Caco-2 (cell line): ENCODE data around the gene AUTS2. TPM values are rescaled to one million over a fixed set of nuclear protein-coding genes. Genes with fewer than 3 reads are reported as not detected.

Experiments used
- BruUV-seq: library from RNA; stranded (reverse); fragments of 400-500 nt; replicated peaks from 2 replicates; lab custom pipeline; 2021; lab: Mats Ljungman, UMichigan
- CTCF ChIA-PET: fragments of 300-600 bp; sonication (Branson Sonifier 250); formaldehyde crosslinking; loops from one replicate; lab custom pipeline; 2022; ENCODE audit warnings: antibody characterized with exemption; lab: Charles Lee
- POLR2A ChIA-PET: fragments of 300-600 bp; sonication (Branson Sonifier 250); formaldehyde crosslinking; loops from one replicate; lab custom pipeline; 2022; ENCODE audit warnings: antibody characterized with exemption; lab: Charles Lee
- DNase-seq, 2 experiments: peaks; one replicate each; pipeline versions ENCODE4 v3.0.0 to v3.0.0-alpha.2; 2020 to 2022
- H3K27me3 ChIP-seq: replicated peaks from 2 replicates; pipeline ENCODE4 v1.6.0; 2011; ENCODE audit warnings: low read length; ENCODE audit not compliant: control insufficient read depth, insufficient read depth
- H3K36me3 ChIP-seq: 2 replicates; pipeline ENCODE4 v1.5.1; 2011; ENCODE audit warnings: low read length; ENCODE audit not compliant: control insufficient read depth, insufficient read depth
- H3K4me1 ChIP-seq: fragments of 250-450 bp; sonication (Bioruptor Pico); 2 replicates; pipeline ENCODE4 v1.5.1; 2020; ENCODE audit warnings: mild to moderate bottlenecking
- H3K4me3 ChIP-seq: 2 replicates; pipeline ENCODE4 v1.5.1; 2011; ENCODE audit warnings: low read depth, mild to moderate bottlenecking, control low read depth, low read length
- H3K9me3 ChIP-seq: fragments of 250-450 bp; sonication (Bioruptor Pico); 2 replicates; pipeline ENCODE4 v1.5.1; 2020; ENCODE audit warnings: mild to moderate bottlenecking, moderate library complexity
- H3K27ac Mint-ChIP-seq: one replicate; pipeline ENCODE4 v1.8.0; 2022; ENCODE audit warnings: mixed read lengths; ENCODE audit not compliant: unreplicated experiment
- H3K27me3 Mint-ChIP-seq: one replicate; pipeline ENCODE4 v1.8.0; 2022; ENCODE audit warnings: mixed read lengths; ENCODE audit not compliant: insufficient read depth, unreplicated experiment
- H3K36me3 Mint-ChIP-seq: one replicate; pipeline ENCODE4 v1.8.0; 2022; ENCODE audit warnings: mild to moderate bottlenecking, mixed read lengths; ENCODE audit not compliant: insufficient read depth, unreplicated experiment
- H3K4me1 Mint-ChIP-seq: one replicate; pipeline ENCODE4 v1.8.0; 2022; ENCODE audit warnings: low read depth, mixed read lengths; ENCODE audit not compliant: unreplicated experiment
- H3K4me3 Mint-ChIP-seq: one replicate; pipeline ENCODE4 v1.8.0; 2022; ENCODE audit warnings: mild to moderate bottlenecking, moderate library complexity, mixed read lengths; ENCODE audit not compliant: unreplicated experiment
- H3K9me3 Mint-ChIP-seq: one replicate; pipeline ENCODE4 v1.8.0; 2022; ENCODE audit warnings: mixed read lengths; ENCODE audit not compliant: unreplicated experiment
- CTCF ChIP-seq, 2 experiments: fragments of 200-600 bp in 1 of 2; IDR thresholded peaks; 1 replicate in 1 of 2; 2 replicates in 1 of 2; pipeline versions ENCODE4 v1.5.1 to v1.8.0; 2011 to 2022; ENCODE audit warnings: antibody characterized with exemption in 1 of 2, control low read depth in 1 of 2, inconsistent platforms in 1 of 2, low read depth in 1 of 2, low read length in 1 of 2, mild to moderate bottlenecking in 1 of 2, moderate library complexity in 1 of 2; ENCODE audit not compliant: insufficient read depth in 1 of 2, severe bottlenecking in 1 of 2, unreplicated experiment in 1 of 2
- intact Hi-C: fragments of 100-400 bp; cut with micrococcal nuclease; formaldehyde crosslinking; loops from one replicate; pipeline ENCODE4 v1.10.0; 2022; ENCODE audit not compliant: unreplicated experiment
- total RNA-seq: library from RNA; stranded (reverse); gene quantifications from 2 replicates; pipeline ENCODE4 v1.2.3, GENCODE V29; 2022

AUTS2 gene
- total RNA-seq, 1 experiment from 2014 or later: 37.1 TPM

GRCh38 chr7:69657985-69658384, 59.7 kb downstream of the AUTS2 start:
- no peak overlapping the region for H3K27ac Mint-ChIP-seq
- intact Hi-C loops: no loop called here
- BruUV-seq: no TSS peak
- peaks cover 11% of the 10 kb centered on the region for H3K27me3 Mint-ChIP-seq
- no peak for DNase-seq
- no peaks in the 10 kb centered on the region for H3K27me3 ChIP-seq
- TF ChIP-seq CTCF (IDR thresholded peaks at IDR 0.05; ENCODE audit: insufficient read depth in 1 of 2, low read depth in 1 of 2, low read length in 1 of 2, severe bottlenecking in 1 of 2, unreplicated experiment in 1 of 2): no peak
- ChIA-PET CTCF (no interaction called here), POLR2A (no interaction called here)
- H3K36me3 ChIP-seq: no peaks in the 10 kb centered on the region
- H3K4me3 ChIP-seq: no peak overlapping the region
- H3K4me1 Mint-ChIP-seq: no peaks in the 10 kb centered on the region
- no peak overlapping the region for H3K4me3 Mint-ChIP-seq
- H3K4me1 ChIP-seq: no peaks in the 10 kb centered on the region
- no peaks in the 10 kb centered on the region for H3K36me3 Mint-ChIP-seq
- no peaks in the 10 kb centered on the region for H3K9me3 ChIP-seq
- no peaks in the 10 kb centered on the region for H3K9me3 Mint-ChIP-seq

- no TSS peak for BruUV-seq
- intact Hi-C loops: no loop called here
- no peaks in the 10 kb centered on the region for H3K4me1 Mint-ChIP-seq
Observed at GRCh38 chr7:69659983-69660382, 61.7 kb downstream of the AUTS2 start.

GRCh38 chr7:69661342-69661741, 63.1 kb downstream of the AUTS2 start:
- ChIA-PET CTCF (no interaction called here), POLR2A (no interaction called here)
- no peaks in the 10 kb centered on the region for H3K4me1 Mint-ChIP-seq
- H3K4me3 Mint-ChIP-seq: no peak overlapping the region
- H3K36me3 ChIP-seq: no peaks in the 10 kb centered on the region
- no peak overlapping the region for H3K27ac Mint-ChIP-seq
- intact Hi-C loops: no loop called here
- no TSS peak for BruUV-seq
- no peak for DNase-seq
- H3K9me3 Mint-ChIP-seq: no peaks in the 10 kb centered on the region
- no peaks in the 10 kb centered on the region for H3K36me3 Mint-ChIP-seq
- H3K4me3 ChIP-seq: no peak overlapping the region
- H3K9me3 ChIP-seq: no peaks in the 10 kb centered on the region
- H3K4me1 ChIP-seq: no peaks in the 10 kb centered on the region
- peaks cover 11% of the 10 kb centered on the region for H3K27me3 Mint-ChIP-seq
- no peak for TF ChIP-seq CTCF (IDR thresholded peaks at IDR 0.05; ENCODE audit: insufficient read depth in 1 of 2, low read depth in 1 of 2, low read length in 1 of 2, severe bottlenecking in 1 of 2, unreplicated experiment in 1 of 2)
- H3K27me3 ChIP-seq: peaks cover 1% of the 10 kb centered on the region; the same call in 1 of the 2 replicates

More at GRCh38 chr7:69659983-69660382, 61.7 kb downstream of the AUTS2 start:
- no peak overlapping the region for H3K4me3 Mint-ChIP-seq
- H3K27me3 ChIP-seq: no peaks in the 10 kb centered on the region
- peaks cover 11% of the 10 kb centered on the region for H3K27me3 Mint-ChIP-seq
- no peaks in the 10 kb centered on the region for H3K36me3 ChIP-seq
- DNase-seq: no peak
- H3K9me3 ChIP-seq: no peaks in the 10 kb centered on the region
- H3K27ac Mint-ChIP-seq: no peak overlapping the region
- H3K4me1 ChIP-seq: no peaks in the 10 kb centered on the region
- H3K4me3 ChIP-seq: no peak overlapping the region
- no peaks in the 10 kb centered on the region for H3K36me3 Mint-ChIP-seq
- TF ChIP-seq CTCF (IDR thresholded peaks at IDR 0.05; ENCODE audit: insufficient read depth in 1 of 2, low read depth in 1 of 2, low read length in 1 of 2, severe bottlenecking in 1 of 2, unreplicated experiment in 1 of 2): no peak
- ChIA-PET CTCF (interaction anchor here (0.5 kb wide), 1 partner anchor 62 kb away, joined by 4 read pairs; no protein-coding TSS in a partner anchor), POLR2A (no interaction called here)
- H3K9me3 Mint-ChIP-seq: no peaks in the 10 kb centered on the region
